ENCODE results near the gene ALX3. TPM values are rescaled to one million over a fixed set of nuclear protein-coding genes. Genes with fewer than 3 reads are reported as not detected.

ALX3 gene
- total and polyA plus RNA-seq, 2 of the 4 experiments (the other 2 are of a cell fraction) = not detected

- no peak overlapping the region for H3K18ac ChIP-seq (ENCODE audit: low read depth, low read length)
- H3K4me1 ChIP-seq (ENCODE audit: control insufficient read depth, insufficient read depth, low read length) = no peaks in the 10 kb centered on the region
- H4K8ac ChIP-seq (ENCODE audit: low read depth in 2 of 2, low read length in 2 of 2) = no peak overlapping the region
- ATAC-seq (ENCODE audit: low read depth) (no peak), DNase-seq (no peak)
- no peak overlapping the region for H3K4me3 ChIP-seq (ENCODE audit: insufficient read depth, low read depth, low read length)
- H2BK5ac ChIP-seq (ENCODE audit: low read depth, low read length, poor library complexity, severe bottlenecking) = no peak overlapping the region
- H3K9me1 ChIP-seq (ENCODE audit: insufficient read depth, low read length) = no peaks in the 10 kb centered on the region; the same call in 1 of the 2 replicates
- peaks cover 3% of the 10 kb centered on the region for H3K9me3 ChIP-seq (ENCODE audit: control insufficient read depth, insufficient read depth, low read length)
- POLR2A ChIA-PET (ENCODE audit: unreplicated experiment) = no interaction called here
- H3K4ac ChIP-seq (ENCODE audit: low read depth, low read length) = no peak overlapping the region
- no peak overlapping the region for H2AK9ac ChIP-seq (replicated peaks; ENCODE audit: low read depth, low read length, poor library complexity)
- H4K5ac ChIP-seq (ENCODE audit: low read depth, low read length) = no peak overlapping the region
- BruUV-seq (replicated peaks) = no TSS peak
- H3K56ac ChIP-seq (ENCODE audit: extremely low read depth, insufficient read depth, low read length) = no peak overlapping the region
- no peak overlapping the region for H2AK5ac ChIP-seq (ENCODE audit: low read depth, low read length)
- intact Hi-C loops (cut with micrococcal nuclease) (no loop called here), dilution Hi-C loops (cut with HindIII; ENCODE audit: low sequenced_read_pairs, unreplicated experiment) (no loop called here), in situ Hi-C loops (cut with MboI; ENCODE audit: low sequenced_read_pairs) (no loop called here)
- peaks cover 61% of the 10 kb centered on the region for H3K27me3 ChIP-seq (ENCODE audit: control insufficient read depth, insufficient read depth, low read length)
- CTCF ChIA-PET = no interaction called here
- H2BK20ac ChIP-seq (ENCODE audit: low read depth, low read length) = no peak overlapping the region
- H3K9ac ChIP-seq (ENCODE audit: low read depth, low read length) = no peak overlapping the region
- H3K23ac ChIP-seq (ENCODE audit: low read depth, low read length) = no peak overlapping the region
- no peak overlapping the region for H3K14ac ChIP-seq (replicated peaks; ENCODE audit: low read depth, low read length)
- no peak overlapping the region for H2AFZ ChIP-seq (replicated peaks; ENCODE audit: low read length, poor library complexity)
- no peak overlapping the region for H2BK15ac ChIP-seq (ENCODE audit: low read depth, low read length)
- WGBS, 2 experiments (ENCODE audit: extremely low coverage in 2 of 2, insufficient read length in 1 of 2) = 21% methylated on average over 2 of the region's 7 CpGs; no CpG with 5 or more reads in 1 of the 2 experiments
- H3K79me1 ChIP-seq (ENCODE audit: low read depth in 1 of 2, low read length in 2 of 2) = no peaks in the 10 kb centered on the region
- no peaks in the 10 kb centered on the region for H3K36me3 ChIP-seq (ENCODE audit: control insufficient read depth, insufficient read depth, low read length)
- TF ChIP-seq RAD21 (IDR thresholded peaks at IDR 0.05; ENCODE audit: low read length) = no peak
- TF ChIP-seq MAFK (IDR thresholded peaks at IDR 0.05; ENCODE audit: low read depth, low read length) = no peak
- TF ChIP-seq FOS (IDR thresholded peaks at IDR 0.05; ENCODE audit: low read depth, low read length) = no peak
- TF ChIP-seq MAZ (IDR thresholded peaks at IDR 0.05; ENCODE audit: borderline replicate concordance, low read depth, low read length) = no peak
- no peak for TF ChIP-seq SMC3 (IDR thresholded peaks at IDR 0.05; ENCODE audit: low read depth, low read length)
- no peak for TF ChIP-seq RCOR1 (IDR thresholded peaks at IDR 0.05; ENCODE audit: insufficient replicate concordance, low read length)
- no peak for TF ChIP-seq CHD1 (IDR thresholded peaks at IDR 0.05; ENCODE audit: low read depth, low read length)
- TF ChIP-seq NFE2L2 (IDR thresholded peaks at IDR 0.05; ENCODE audit: low read depth, low read length) = no peak
- no peak for TF ChIP-seq CEBPB (IDR thresholded peaks at IDR 0.05; ENCODE audit: low read depth, low read length)
- no peak for TF ChIP-seq BHLHE40 (IDR thresholded peaks at IDR 0.05; ENCODE audit: low read depth, low read length)
- no peak for TF ChIP-seq ELK1 (IDR thresholded peaks at IDR 0.05; ENCODE audit: borderline replicate concordance, low read depth, low read length)
- no peak for TF ChIP-seq MXI1 (IDR thresholded peaks at IDR 0.05; ENCODE audit: borderline replicate concordance, low read depth, low read length)
- no peak for TF ChIP-seq CTCF (conservative IDR thresholded peaks at IDR 0.05; ENCODE audit: low read depth, low read length)
- no peak for TF ChIP-seq RFX5 (IDR thresholded peaks at IDR 0.05; ENCODE audit: low read depth, low read length)
- no peak for TF ChIP-seq USF2 (IDR thresholded peaks at IDR 0.05; ENCODE audit: low read depth, low read length)
- TF ChIP-seq POLR2A (IDR thresholded peaks at IDR 0.05; ENCODE audit: low read depth, low read length) = no peak
- H2BK120ac ChIP-seq (ENCODE audit: low read depth, low read length) = no peak overlapping the region
- no peak overlapping the region for H3K4me2 ChIP-seq (ENCODE audit: low read depth, low read length)
- no peak overlapping the region for H3K27ac ChIP-seq (ENCODE audit: insufficient read depth, low read length)
- H4K91ac ChIP-seq (ENCODE audit: insufficient read depth, low read depth, low read length) = no peak overlapping the region
- H4K20me1 ChIP-seq (ENCODE audit: insufficient read depth, low read length) = no peaks in the 10 kb centered on the region
These were observed 24.6 kb upstream of the ALX3 start for GRCh38 chr1:110094931-110095654.
